HEK293T (cell line): ENCODE results near the gene BCL6B.
A peak's percentile ranks its signal among the peaks of the same experiment; 100 is the strongest.

Experiments used
- CTCF ChIA-PET: fragments of 350-600 bp; formaldehyde crosslinking; extraction: SDS; loops from one replicate; lab custom pipeline; 2021; ENCODE audit warnings: antibody characterized with exemption, inconsistent platforms; lab: Yijun Ruan, JAX
- POLR2A ChIA-PET: fragments of 350-600 bp; formaldehyde crosslinking; extraction: SDS; loops from one replicate; lab custom pipeline; 2020; ENCODE audit warnings: antibody characterized with exemption, inconsistent platforms; lab: Yijun Ruan, JAX
- DNase-seq: peaks from one replicate; pipeline ENCODE4 v3.0.0; 2012; ENCODE audit warnings: mixed read lengths; ENCODE audit errors: extremely low spot score
- ARNT ChIP-seq: fragments of 450-650 bp; IDR thresholded peaks from 2 replicates; pipeline ENCODE4 v1.6.1; 2017; ENCODE audit warnings: mild to moderate bottlenecking
- BHLHE40 ChIP-seq: fragments of 450-650 bp; IDR thresholded peaks from 2 replicates; pipeline ENCODE4 v1.6.1; 2016; ENCODE audit warnings: mild to moderate bottlenecking, moderate library complexity, borderline replicate concordance
- CTBP1 ChIP-seq: fragments of 450-650 bp; IDR thresholded peaks from 2 replicates; pipeline ENCODE4 v1.6.1; 2016; ENCODE audit warnings: borderline replicate concordance
- ELF4 ChIP-seq: fragments of 450-650 bp; IDR thresholded peaks from 2 replicates; pipeline ENCODE4 v1.6.1; 2017; ENCODE audit warnings: antibody characterized with exemption
- FOXA1 ChIP-seq: fragments of 450-650 bp; IDR thresholded peaks from 2 replicates; pipeline ENCODE4 v1.6.1; 2016; ENCODE audit warnings: mild to moderate bottlenecking
- FOXK2 ChIP-seq: fragments of 450-650 bp; IDR thresholded peaks from 2 replicates; pipeline ENCODE4 v1.6.1; 2016; ENCODE audit warnings: mild to moderate bottlenecking
- FOXM1 ChIP-seq: fragments of 450-650 bp; IDR thresholded peaks from 2 replicates; pipeline ENCODE4 v1.6.1; 2017; ENCODE audit warnings: mild to moderate bottlenecking, borderline replicate concordance
- HDGF ChIP-seq: fragments of 450-650 bp; IDR thresholded peaks from 2 replicates; pipeline ENCODE4 v1.6.1; 2017; ENCODE audit warnings: antibody characterized with exemption, borderline replicate concordance
- L3MBTL2 ChIP-seq: fragments of 450-650 bp; conservative IDR thresholded peaks from 2 replicates; pipeline ENCODE4 v1.6.1; 2016; ENCODE audit warnings: mild to moderate bottlenecking
- LEF1 ChIP-seq: fragments of 450-650 bp; IDR thresholded peaks from 2 replicates; pipeline ENCODE4 v1.6.1; 2017; ENCODE audit warnings: mild to moderate bottlenecking, borderline replicate concordance
- NFRKB ChIP-seq: fragments of 450-650 bp; IDR thresholded peaks from 2 replicates; pipeline ENCODE4 v1.6.1; 2016; ENCODE audit warnings: mild to moderate bottlenecking, moderate library complexity
- PKNOX1 ChIP-seq: fragments of 450-650 bp; IDR thresholded peaks from 2 replicates; pipeline ENCODE4 v1.6.1; 2016
- SP1 ChIP-seq: fragments of 450-650 bp; IDR thresholded peaks from 2 replicates; pipeline ENCODE4 v1.6.1; 2017
- SUZ12 ChIP-seq: fragments of 450-650 bp; IDR thresholded peaks from 2 replicates; pipeline ENCODE4 v1.6.1; 2016; ENCODE audit warnings: mild to moderate bottlenecking
- TARDBP ChIP-seq: fragments of 450-650 bp; IDR thresholded peaks from 2 replicates; pipeline ENCODE4 v1.6.1; 2016
- ZNF384 ChIP-seq: fragments of 450-650 bp; IDR thresholded peaks from 2 replicates; pipeline ENCODE4 v1.6.1; 2016

The BCL6B gene

DNA sequence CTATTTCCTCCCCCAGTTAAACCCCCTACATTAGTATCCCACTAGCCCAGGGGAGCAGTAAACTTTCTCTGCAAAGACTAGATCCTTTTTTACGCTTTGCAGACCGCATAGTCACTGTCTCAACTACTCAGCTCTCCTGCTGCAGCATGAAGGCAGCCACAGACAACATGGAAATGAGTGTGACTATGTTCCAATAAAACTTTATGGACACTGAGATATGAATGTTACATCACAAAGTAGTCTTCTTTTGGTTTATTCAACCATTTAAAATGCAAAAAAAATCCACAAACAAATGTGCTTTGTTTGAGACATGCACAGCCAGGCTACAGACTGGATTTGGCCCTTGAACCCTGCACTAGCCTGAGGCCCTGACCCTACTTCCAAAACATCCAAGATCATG, 12.3 kb upstream of the BCL6B start:
- no peak for DNase-seq
- POLR2A ChIA-PET = no interaction called here
- CTCF ChIA-PET = no interaction called here
- TF ChIP-seq LEF1 (no peak), CTBP1 (no peak), SP1 (no peak), FOXA1 (no peak), ELF4 (no peak), PKNOX1 (no peak), FOXM1 (no peak), BHLHE40 (no peak)

GRCh38 chr17:7011415-7011814, 11.4 kb upstream of the BCL6B start:
- TF ChIP-seq TARDBP (no peak), NFRKB (no peak), PKNOX1 (no peak), CTBP1 (no peak), BHLHE40 (no peak), ELF4 (no peak), ARNT (no peak), ZNF384 (no peak), HDGF (no peak)
- ChIA-PET POLR2A (no interaction called here), CTCF (interaction anchor here (0.9 kb wide), 1 partner anchor 35 kb away, joined by 3 read pairs; no protein-coding TSS in a partner anchor)
- no peak for DNase-seq

DNA sequence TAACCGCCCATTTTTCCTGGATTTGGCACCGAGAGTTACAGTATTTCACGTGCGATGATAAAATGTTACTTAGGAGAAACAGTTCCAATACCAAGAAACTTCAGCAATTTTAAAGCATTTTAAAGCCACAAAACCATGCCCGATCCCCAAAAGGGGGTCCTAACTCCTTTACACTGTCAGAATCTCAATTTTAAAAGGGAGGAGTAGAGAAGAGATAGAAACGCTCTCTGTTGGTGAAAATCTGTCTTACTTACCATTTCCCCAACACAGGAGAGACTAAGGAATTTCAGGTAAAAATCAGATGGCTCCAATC, 11.0 kb upstream of the BCL6B start:
- CTCF ChIA-PET = interaction anchor here (0.9 kb wide), 1 partner anchor 35 kb away, joined by 3 read pairs; no protein-coding TSS in a partner anchor
- no peak for DNase-seq
- POLR2A ChIA-PET = interaction anchor here (0.6 to 1.9 kb wide), 5 partner anchors 9 to 25 kb away, joined by 3 to 6 read pairs (median 4); no protein-coding TSS in a partner anchor
- TF ChIP-seq L3MBTL2 = no peak
- TF ChIP-seq FOXK2 = no peak
- no peak for TF ChIP-seq SUZ12
- TF ChIP-seq FOXA1 = no peak

GRCh38 chr17:7014261-7014994, 8.4 kb upstream of the BCL6B start:
- peak; percentile 89 for DNase-seq
- POLR2A ChIA-PET = interaction anchor here (1.3 kb wide), 1 partner anchor 21 kb away, joined by 7 read pairs; the partner anchor contains the start of gene SLC16A13
- CTCF ChIA-PET = no interaction called here
- no peak for TF ChIP-seq LEF1
- no peak for TF ChIP-seq FOXM1
- TF ChIP-seq ZNF384 = no peak
- no peak for TF ChIP-seq HDGF
- no peak for TF ChIP-seq SUZ12
- peak; percentile 98 for TF ChIP-seq TARDBP
- no peak for TF ChIP-seq ARNT
- no peak for TF ChIP-seq FOXK2
- no peak for TF ChIP-seq FOXA1
- TF ChIP-seq NFRKB = no peak
- no peak for TF ChIP-seq PKNOX1
- no peak for TF ChIP-seq L3MBTL2
- no peak for TF ChIP-seq SP1
- no peak for TF ChIP-seq BHLHE40
- TF ChIP-seq ELF4 = peak; percentile 58; the same call in 1 of the 2 replicates
- no peak for TF ChIP-seq CTBP1

DNA sequence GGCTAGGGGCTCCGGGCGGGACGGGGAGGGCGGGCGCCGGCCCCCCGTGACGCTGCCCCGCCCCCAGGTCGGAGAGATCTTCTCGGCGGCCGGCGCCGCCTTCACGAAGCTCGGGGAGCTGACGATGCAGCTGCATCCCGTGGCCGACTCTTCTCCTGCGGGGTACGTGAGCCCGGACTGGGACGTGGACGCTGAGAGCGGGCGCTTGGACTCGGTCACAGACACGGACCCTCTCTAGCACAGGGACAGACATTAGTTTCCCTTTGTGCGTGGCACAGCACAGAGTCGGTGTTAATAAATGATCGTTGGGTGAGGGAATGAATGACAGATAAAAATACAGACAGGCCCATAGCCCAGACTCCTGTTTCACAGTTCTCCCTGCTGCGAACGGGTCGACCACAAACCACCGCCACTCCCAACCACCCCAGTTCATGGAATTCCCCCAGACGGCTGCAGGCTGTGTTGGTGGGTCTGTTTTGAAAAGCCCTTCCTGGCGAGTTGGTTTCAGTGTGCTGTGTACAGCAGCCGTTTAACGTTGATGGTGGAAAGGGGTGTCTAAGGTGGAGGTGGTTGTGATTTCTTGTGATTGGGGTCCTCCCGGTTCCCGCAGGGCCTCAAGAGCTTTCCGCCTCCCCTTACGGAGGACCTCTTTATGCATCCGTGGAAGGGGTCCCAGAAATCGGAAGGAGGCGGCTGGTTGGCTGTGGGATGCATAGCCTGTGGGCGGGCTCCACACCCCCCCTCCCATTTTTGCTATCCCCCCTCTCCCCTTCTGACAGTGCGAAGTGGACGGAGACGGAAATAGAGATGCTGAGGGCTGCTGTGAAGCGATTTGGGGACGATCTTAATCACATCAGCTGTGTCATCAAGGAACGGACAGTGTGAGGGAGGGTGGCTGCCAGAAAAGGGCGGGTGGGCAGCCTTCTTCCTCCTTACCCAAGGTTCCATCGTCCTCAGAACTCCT, 7.6 kb upstream of the BCL6B start:
- CTCF ChIA-PET = no interaction called here
- TF ChIP-seq CTBP1 = no peak
- DNase-seq = no peak
- POLR2A ChIA-PET = interaction anchor here (1.3 to 1.4 kb wide), 2 partner anchors 20 kb away, joined by 7 read pairs; partner anchors contain the start of gene SLC16A13

DNA sequence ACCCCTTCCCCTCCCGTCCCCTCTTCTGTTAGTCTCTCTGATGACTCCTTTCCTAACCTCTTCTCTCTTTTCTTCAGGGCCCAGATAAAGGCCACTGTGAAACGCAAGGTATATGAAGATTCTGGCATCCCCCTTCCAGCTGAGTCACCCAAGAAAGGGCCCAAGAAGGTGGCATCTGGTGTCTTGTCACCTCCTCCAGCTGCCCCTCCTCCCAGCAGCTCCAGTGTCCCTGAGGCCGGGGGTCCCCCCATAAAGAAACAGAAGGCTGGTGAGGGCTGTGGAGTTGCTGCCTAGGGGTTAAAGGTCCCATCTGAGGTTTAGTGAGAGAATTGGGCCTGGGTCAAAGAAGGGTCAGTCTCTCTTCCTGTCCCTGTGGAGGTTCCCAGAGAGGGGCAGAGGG, 6.4 kb upstream of the BCL6B start:
- ChIA-PET CTCF (no interaction called here), POLR2A (interaction anchor here (1.4 kb wide), 1 partner anchor 19 kb away, joined by 7 read pairs; the partner anchor contains the start of gene SLC16A13)
- TF ChIP-seq CTBP1 (no peak), FOXA1 (no peak), TARDBP (no peak), L3MBTL2 (no peak), ELF4 (no peak), FOXM1 (no peak), ZNF384 (no peak)
- no peak for DNase-seq
